HG03442 (cell line): ENCODE data around the gene GABRR1.

ENCODE experiments used
- ATAC-seq: cut with Tn5 transposase; IDR thresholded peaks from one replicate; pipeline ENCODE4 v1.9.1; 2021; ENCODE audit warnings: mild to moderate bottlenecking, moderate library complexity; ENCODE audit not compliant: unreplicated experiment

Gene GABRR1

GRCh38 chr6:89216411-89216810, 747 bp downstream of the GABRR1 start:
- ATAC-seq = no peak

GRCh38 chr6:89215391-89215790, 1.8 kb downstream of the GABRR1 start:
- no peak for ATAC-seq

GRCh38 chr6:89214197-89214596, 3.0 kb downstream of the GABRR1 start:
- ATAC-seq = no peak

- ATAC-seq = no peak
Measured at GRCh38 chr6:89212472-89212871, 4.7 kb downstream of the GABRR1 start.

GRCh38 chr6:89209457-89209856, 7.7 kb downstream of the GABRR1 start:
- no peak for ATAC-seq

- no peak for ATAC-seq
Measured at GRCh38 chr6:89208551-89208950, 8.6 kb downstream of the GABRR1 start.

GRCh38 chr6:89205819-89206218, 11.3 kb downstream of the GABRR1 start:
- no peak for ATAC-seq

- ATAC-seq = no peak
Measured at GRCh38 chr6:89204096-89204495, 13.1 kb downstream of the GABRR1 start.

GRCh38 chr6:89200706-89201215, 16.4 kb downstream of the GABRR1 start:
- no peak for ATAC-seq

- no peak for ATAC-seq
Measured at GRCh38 chr6:89199579-89199978, 17.6 kb downstream of the GABRR1 start.

GRCh38 chr6:89198235-89198634, 18.9 kb downstream of the GABRR1 start:
- ATAC-seq = no peak

- ATAC-seq = no peak
Measured at GRCh38 chr6:89197141-89197540, 20.0 kb downstream of the GABRR1 start.

- ATAC-seq = no peak
Measured at GRCh38 chr6:89194559-89194958, 22.6 kb downstream of the GABRR1 start.

GRCh38 chr6:89190741-89191140, 26.4 kb downstream of the GABRR1 start:
- ATAC-seq = no peak

GRCh38 chr6:89187504-89187903, 29.7 kb downstream of the GABRR1 start:
- no peak for ATAC-seq

- no peak for ATAC-seq
Measured at GRCh38 chr6:89186762-89187161, 30.4 kb downstream of the GABRR1 start.

- ATAC-seq = no peak
Measured at GRCh38 chr6:89184344-89184743, 32.8 kb downstream of the GABRR1 start.

- ATAC-seq = no peak
Measured at GRCh38 chr6:89183294-89183693, 33.9 kb downstream of the GABRR1 start.

GRCh38 chr6:89180971-89181370, 36.2 kb downstream of the GABRR1 start:
- ATAC-seq = no peak

- ATAC-seq = no peak
Measured at GRCh38 chr6:89180112-89180511, 37.0 kb downstream of the GABRR1 start.

- no peak for ATAC-seq
Measured at GRCh38 chr6:89173634-89174033, 43.5 kb downstream of the GABRR1 start.

- no peak for ATAC-seq
Measured at GRCh38 chr6:89172131-89172530, 45.0 kb downstream of the GABRR1 start.

GRCh38 chr6:89162047-89162371, 55.1 kb downstream of the GABRR1 start:
- ATAC-seq = no peak
